GM21423 (cell line): Measurements from ENCODE around the gene RBM33.

Source experiments
- ATAC-seq: cut with Tn5 transposase; IDR thresholded peaks from one replicate; pipeline ENCODE4 v1.9.1; 2021; ENCODE audit warnings: mild to moderate bottlenecking, moderate library complexity; ENCODE audit not compliant: unreplicated experiment

The RBM33 gene

DNA sequence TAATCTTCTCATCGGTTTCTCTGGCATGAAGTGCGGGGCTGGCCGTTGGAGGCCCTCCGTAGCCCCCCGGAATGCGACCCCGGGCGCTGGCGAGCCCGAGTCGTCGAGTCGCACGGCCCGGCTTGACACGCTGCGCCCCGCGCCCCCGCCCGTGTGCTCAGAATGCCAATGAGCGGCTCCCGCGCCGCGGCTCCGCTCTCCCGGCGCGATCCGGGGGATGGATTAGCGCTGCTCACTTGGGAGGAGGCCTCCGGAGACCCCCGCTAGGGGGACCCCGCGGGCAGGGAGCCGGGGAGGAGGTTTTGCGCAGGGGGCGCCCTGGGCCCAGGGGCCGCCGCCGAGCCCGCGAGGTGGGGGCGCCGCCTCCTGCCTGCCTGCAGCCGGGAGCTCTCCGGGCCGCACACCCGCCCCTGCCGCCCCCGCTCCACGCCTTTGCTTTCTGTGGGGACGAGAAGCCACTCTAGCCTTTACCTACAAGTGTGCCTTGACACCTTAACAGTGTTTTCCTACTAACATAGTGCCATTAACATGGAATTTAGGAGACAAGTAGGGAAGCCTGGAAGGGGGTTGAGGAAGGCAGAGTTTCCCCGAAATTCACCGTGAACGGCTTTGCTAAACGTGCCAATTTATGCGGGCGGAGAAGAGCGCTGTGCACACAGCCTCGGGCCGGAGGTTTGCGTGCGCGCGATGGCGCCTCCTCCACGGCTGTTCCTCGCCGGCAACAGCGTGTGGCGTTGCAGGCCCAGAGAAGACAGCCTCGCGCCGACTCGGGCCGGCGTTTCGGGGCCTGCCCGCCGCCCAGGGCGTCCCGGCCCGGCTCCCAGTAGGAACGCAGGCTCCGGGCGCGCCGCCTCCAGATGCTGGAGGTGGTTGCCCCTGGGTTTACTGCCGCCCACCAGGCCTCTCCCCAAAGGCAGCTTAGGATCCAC is 160.7 kb downstream of the RBM33 start:
- no peak for ATAC-seq

DNA sequence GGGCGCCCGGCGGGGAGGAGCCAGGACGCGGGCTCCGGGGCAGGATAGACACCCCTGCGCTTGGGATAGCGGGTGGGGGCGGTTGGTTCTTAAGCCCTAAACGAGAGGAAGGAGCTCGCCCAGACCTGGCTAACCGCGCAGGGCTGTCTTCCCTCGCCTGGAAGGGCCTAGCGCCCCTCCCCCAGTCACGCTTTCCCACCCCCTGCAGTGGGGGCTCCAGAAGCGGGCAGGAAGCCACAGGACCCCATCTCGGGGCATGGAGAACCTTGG is 161.3 kb downstream of the RBM33 start:
- no peak for ATAC-seq

DNA sequence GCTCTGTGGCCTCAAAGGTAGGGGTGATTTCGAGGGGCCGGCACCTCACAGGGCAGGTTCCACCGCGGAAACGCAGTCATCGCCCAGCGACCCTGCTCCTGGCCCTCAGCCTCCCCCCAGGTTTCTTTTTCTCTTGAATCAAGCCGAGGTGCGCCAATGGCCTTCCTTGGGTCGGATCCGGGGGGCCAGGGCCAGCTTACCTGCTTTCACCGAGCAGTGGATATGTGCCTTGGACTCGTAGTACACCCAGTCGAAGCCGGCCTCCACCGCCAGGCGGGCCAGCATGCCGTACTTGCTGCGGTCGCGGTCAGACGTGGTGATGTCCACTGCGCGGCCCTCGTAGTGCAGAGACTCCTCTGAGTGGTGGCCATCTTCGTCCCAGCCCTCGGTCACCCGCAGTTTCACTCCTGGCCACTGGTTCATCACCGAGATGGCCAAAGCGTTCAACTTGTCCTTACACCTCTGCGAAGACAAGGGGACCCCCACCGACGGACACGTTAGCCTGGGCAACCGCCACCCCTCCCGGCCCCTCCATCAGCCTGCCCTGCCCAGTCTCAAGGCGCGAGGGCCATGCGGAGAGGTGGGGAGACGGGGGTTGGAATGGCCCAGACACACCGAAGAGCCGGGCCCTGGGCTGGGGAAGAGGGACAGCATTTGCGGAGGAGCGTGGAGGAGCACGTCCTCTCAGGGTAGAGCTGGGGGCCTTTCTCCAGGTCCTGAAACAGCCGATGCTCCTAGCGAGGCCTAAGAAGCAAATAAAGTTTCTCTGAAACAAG is 161.8 kb downstream of the RBM33 start:
- no peak for ATAC-seq

DNA sequence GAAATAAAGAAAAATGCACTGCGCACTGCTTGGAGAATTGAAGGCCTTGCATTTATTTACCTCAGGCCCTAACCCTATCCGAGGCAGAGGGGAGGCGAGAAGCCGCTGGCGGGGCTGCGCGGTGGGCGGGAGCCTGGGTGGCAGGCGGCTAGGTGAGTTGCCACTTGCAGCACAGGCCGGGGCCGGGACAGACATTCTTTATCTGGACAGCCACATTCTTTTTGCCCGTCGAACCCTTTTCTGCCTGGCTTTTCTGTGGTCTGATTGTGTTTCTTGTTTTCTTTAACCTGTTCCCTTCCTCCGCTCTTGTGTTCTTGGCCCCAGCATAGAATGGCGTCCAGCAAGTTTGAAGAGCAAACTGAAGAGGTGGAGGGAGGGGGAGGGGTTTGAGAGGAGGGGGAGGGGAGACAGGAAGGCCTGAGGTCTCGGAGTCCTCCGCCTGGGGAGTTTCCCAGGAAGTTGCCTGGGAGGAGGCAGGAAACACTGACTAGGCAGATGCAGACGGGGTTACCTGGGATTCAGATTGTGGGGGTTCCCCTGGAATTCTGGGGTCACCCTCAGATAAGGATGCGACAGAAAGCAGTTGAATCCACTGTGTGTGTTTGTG is 162.7 kb downstream of the RBM33 start:
- no peak for ATAC-seq

DNA sequence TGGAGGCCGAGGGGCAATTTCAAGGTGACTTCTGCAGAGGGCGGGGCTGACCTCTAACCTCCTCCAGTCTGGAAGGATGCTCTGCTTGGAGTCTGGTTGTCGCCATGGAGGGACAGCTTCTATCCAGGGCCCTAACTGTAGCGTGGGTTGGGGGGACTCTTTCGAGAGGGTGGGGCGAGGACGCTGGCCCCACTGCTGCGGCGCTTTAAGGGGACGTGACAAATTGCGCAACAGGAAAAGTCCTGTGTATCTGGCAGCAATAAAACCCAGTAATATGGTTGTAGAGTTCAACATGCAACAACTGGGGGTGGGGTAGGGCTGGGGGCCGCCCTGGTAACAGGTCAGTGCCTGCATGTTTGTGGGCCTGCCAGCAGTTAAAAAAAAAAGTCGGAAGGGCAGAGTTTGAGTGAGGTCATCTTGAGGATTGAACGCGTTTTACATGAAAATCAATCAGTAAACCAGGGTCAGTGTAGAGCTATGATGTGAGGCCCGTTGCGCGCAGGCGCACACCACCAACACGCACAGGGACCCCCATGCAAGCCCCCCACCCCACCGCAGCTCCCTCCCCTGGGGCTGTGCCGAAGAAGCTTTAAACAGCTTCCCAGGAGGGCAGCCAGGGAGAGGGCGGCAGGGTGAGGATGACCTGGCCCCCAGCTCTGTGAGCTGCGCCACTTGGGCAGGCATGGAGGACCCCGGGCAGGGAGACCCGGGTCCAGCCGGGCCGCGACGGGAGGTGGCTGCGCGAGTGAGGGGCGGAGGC is 163.5 kb downstream of the RBM33 start:
- no peak for ATAC-seq

DNA sequence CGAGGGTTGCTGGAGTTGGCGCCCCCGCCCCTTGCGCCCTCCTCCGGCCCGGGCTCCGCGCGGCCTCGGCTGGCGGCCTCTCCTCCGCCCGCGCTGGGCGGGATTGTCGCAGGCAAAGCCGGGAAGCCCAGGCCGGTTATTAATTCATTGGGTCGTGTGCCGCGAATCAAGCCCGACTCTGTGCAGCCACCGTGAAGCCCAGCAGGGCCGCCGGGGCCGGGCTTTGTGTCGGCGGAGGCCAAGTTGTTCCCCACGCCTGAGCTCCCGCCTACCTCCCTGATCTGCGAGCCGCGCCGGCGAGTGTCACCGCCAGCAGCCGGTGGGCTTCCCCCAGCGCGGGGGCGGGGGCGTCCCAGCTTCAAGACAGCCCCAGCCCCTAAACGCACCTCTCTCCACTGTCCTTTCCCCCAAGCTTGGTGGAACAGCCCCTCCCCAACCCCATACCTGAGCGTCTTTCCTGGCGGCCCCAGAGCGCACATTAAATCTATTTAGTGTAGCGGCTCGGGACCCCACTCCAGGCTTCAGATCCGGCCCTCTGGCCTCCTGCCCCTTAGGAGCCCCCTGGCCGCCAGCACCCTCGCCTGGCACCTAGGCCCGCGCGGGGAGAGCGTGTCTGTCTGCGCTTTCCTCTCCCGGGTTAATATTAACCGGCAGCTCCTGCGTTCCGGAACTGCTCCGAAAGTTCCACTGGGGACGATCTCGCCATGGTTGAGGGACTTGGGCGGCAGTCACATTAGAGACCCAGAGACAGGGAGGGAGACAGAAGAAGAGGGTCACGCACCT is 164.3 kb downstream of the RBM33 start:
- ATAC-seq, result peak; percentile 37

DNA sequence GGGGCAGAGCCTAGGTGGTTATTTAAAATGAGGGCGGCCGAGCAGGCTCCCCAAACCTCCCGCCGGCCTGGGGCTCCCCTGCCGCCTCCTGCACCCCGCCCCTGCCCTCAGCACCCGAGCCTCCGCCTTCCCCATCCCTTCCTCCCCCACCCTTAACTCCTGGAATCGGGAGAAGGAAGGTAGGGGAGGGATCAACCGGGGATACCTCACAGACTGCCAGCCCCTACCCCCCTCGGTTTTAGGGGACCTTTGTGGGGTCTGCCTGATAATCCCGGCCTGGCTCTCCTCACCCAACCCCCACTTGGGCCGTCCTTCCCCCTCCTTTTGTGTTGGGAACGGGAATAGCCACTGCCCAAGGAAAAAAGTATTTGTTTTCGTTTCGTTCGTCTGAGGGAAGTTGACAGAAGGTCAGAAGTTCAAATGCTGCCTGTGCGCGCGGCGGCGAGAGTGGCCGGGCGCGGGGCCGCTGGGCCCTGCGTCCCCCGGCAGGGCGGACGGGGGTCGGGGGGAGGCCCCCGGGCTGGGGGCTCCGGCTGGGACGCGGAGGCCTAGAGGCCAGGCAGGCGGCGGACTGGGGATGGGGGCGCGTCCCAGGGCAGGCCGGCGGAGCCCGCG is 165.0 kb downstream of the RBM33 start:
- ATAC-seq, result no peak

DNA sequence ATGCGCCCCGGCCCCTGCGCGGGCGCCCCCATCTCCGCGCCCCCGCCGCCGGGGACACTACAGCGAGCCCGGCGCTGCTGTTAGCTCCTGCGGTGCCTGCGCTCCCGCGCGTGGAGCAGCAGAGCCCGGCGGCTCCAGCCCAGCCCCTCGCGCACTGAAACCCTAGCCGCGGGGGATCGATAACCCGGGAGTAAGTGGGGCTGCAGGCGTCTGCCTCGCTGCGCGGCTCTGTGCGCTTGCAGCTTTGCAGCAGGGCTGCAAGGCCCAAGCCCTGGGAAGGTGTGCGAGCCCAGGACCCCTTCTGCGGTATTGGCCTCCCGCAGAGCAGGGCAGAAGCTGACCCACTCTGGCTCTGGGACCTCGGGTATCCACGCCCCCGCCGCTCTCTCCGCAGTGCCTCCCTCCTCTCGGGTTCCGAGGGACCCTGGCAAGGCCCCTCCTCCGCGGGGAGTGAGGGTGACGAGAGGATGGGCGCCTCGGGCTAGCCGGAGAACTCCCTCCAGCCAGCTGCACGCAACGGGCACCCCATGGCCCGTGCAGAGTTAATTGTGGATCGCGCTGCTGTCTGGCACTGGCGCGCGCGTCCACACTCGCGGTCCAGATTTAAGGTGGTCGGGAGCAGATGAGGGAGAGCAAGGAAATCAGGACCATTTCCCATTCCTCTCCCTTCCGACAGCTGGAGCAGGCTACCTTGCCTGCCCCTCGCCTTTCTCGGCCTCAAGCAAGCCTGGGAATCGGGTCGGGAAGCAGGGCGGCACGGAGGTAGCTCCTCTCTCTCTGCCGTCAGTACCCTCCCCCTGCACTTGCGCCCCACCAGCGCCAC is 165.7 kb downstream of the RBM33 start:
- ATAC-seq, result no peak

DNA sequence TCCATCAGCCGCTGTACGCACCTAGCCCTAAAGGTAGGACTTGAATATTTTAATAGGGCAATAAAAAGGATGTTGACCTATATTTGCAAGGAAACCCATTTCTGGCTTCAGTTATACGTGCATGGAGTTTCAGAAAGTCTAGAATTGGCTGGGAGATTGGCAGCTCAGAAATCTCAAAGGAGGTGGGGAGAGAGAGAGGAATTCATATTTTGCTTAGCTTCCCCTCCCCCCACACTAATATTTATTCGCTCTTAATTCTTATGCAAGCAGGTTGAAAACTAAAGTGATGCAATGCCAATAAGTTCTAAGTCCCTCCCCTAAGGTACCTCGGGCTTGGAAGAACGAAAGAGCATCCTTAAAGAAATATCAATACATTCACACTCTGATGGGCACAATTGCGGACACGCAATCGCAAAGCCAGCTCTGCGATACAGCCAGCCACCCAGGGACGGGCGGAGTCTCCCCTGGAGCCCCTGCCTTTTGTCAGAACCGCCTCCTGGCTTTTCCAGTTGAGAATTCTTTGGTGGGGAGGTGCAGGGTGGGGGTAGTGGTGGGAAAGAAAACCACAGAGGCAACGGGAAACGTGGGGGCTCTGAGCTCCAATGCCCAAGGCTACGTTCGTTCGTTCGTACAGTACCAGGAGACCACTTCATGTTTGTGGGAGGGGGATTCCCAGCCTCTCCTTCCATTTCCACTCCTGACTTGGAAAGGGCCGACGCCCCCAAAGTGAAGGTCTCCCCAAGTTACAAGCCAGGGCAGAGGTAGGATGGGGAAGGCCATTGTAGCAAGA is 166.5 kb downstream of the RBM33 start:
- ATAC-seq, result no peak

DNA sequence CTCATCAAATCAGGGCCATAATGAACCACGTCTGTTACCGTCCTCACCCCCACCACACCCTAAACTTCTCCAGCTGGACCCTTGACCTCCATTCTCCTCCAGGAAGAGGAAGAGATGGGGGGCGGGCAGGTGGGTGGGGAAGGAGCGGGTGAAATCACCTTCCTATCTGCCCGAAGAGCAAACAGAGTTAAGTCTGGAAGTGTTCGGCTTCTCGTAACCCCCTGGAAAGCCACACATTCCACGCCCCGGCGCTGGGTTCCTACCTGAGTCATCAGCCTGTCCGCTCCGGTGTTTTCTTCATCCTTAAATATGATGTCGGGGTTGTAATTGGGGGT is 167.1 kb downstream of the RBM33 start:
- no peak for ATAC-seq

DNA sequence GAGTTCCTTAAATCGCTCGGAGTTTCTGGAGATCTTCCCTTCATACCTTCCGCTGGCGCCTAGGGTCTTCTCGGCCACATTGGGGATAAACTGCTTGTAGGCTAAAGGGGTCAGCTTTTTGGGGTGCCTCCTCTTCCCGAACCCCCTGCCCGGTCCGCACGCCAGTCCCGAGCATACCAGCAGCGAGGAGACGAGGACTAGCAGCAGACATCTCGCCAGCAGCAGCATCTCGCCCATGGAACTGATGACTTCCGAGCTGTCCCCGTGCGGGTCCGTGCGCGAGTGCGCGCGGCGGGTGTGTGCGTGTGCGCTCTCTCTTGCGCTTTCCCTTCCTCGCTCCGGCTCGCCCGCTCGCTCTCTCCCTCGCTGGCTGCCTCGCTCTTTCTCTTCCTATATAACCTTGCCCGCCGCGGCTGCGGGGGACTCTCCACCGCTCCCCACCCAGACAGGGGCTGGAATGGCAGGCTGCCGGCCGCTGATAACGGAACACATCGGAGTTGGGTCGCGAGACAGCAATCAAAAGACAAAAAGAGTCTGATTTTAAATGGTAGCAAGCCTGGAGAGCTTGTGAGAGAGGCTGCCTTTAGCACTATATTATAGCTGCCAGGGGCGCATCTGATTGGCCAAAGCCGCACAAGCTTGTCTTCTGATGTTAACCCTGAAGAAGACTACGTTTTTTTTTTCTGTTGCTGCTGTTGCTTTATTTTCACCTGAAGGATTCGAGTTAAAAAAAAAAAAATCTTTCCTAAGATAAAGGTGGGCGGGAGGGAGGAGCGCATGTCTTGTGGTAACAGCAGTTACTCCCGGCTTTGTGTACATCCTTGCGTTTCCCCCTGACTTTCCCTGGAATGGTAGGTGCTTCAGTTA is 167.7 kb downstream of the RBM33 start, which contains the start of gene SHH:
TSS of gene SHH (minus strand) at position 569 of the 867 bp plus-strand sequence. CDS start at position 228, 341 bp downstream.
- no peak for ATAC-seq

DNA sequence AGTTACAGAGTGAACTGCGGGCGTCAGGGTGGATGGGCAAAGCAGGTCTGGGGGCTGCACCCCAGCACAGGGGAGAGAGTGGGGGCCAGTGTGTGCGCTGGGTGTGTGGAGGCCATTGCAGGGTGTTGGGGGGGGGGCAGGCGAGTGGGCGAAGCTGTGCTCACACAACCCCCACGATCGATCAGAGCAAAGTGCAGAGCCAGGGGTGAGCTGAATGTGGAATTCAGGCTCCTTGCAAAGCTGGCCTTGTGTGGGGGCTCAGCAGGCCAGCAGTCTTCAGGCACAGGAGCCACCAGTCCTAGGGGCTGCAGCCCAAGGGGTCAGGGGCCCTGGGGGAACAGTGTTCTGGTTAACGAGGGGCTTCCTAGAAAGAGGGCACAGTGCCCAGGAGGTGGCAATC is 168.7 kb downstream of the RBM33 start:
- ATAC-seq, result no peak

DNA sequence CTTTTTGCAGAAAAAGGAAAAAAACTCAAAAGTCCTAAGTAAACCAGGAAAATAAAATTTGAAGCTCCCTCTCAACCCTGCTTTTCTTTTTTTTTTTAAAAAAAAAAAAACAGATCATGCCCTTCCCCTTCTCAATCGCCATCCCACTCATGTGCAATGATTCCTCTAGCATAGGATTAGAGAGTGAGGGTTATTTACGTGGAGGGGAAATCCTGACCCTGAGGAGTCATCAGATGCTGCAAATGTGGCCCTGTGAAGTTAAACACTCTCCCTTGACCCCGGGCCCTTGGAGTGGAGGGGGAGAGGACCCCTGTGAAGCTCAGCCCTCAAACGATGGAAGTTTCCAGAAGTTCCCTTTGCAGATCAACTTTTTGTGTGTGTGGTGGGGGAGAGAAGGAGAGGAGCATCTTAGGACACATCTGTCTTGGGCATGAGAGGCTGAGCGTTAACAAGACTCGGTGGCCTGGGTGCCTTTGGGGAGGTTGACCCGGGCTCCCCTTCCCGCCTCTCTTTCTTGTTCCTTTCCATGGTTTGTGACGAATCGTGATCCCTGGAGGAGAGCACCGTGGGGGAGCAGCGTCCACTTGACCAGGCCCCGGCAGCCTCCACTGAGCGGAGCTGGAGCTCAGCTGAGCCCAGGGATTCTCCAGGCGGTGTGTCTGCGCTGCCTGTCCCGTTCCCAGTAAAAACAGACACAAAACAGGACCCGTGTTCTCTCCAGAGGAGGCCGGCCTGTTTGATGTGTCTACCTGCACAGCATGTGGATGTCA is 169.3 kb downstream of the RBM33 start:
- ATAC-seq, result no peak

DNA sequence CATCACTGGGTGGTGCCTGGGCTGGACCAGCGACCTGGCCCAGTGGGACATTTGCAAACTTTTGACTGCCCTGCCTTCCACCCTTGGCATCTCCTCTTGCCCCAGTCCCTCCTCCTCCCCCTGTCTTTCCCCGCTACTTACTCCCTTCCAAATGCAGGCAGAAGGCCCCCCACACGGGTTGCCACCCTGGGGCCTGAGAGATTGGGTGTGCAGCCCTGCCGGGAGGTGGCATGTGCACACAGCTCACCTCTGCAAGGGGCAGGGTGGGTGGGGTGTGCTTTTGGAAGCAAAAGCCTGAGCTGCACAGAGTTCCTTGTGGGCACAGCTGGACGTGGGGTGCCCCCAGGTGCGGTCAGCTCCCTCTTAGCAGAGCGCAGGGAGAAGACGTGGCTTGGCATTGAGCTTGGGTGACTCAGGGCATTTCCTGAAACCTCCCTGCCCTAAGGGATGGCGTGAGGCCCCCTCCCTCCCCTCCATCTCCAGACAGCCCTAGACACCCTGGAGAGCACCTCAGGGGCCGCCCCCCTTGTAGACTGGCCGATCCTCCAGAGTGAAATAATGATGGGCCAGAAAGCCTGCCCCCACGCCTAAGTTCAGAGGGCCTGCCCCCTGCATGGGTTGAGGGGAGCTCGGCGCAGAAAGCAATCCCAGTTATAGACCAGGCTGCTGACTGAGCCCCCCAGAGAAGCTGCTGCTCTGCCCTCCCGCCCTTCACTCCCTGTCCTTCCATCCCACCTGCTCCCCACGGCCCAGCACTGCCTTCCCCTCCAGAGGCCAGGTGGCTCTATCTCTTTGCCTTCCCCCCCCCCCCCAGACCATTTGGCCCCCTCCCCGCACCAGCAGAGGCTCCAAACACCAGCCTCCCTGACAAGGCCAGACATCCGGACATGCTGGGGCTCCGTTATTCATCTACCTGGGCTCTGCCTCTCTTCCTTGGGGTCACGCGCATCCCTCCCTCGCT is 170.1 kb downstream of the RBM33 start:
- ATAC-seq, result no peak
